ENCODE measurements around the gene GPR62.
"Not testable (repeated sequence)": the region's sequence is repeated elsewhere in the genome, so short reads cannot be mapped to it uniquely, and the experiment has no call there.

Gene GPR62, protein sequence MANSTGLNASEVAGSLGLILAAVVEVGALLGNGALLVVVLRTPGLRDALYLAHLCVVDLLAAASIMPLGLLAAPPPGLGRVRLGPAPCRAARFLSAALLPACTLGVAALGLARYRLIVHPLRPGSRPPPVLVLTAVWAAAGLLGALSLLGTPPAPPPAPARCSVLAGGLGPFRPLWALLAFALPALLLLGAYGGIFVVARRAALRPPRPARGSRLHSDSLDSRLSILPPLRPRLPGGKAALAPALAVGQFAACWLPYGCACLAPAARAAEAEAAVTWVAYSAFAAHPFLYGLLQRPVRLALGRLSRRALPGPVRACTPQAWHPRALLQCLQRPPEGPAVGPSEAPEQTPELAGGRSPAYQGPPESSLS

DNA sequence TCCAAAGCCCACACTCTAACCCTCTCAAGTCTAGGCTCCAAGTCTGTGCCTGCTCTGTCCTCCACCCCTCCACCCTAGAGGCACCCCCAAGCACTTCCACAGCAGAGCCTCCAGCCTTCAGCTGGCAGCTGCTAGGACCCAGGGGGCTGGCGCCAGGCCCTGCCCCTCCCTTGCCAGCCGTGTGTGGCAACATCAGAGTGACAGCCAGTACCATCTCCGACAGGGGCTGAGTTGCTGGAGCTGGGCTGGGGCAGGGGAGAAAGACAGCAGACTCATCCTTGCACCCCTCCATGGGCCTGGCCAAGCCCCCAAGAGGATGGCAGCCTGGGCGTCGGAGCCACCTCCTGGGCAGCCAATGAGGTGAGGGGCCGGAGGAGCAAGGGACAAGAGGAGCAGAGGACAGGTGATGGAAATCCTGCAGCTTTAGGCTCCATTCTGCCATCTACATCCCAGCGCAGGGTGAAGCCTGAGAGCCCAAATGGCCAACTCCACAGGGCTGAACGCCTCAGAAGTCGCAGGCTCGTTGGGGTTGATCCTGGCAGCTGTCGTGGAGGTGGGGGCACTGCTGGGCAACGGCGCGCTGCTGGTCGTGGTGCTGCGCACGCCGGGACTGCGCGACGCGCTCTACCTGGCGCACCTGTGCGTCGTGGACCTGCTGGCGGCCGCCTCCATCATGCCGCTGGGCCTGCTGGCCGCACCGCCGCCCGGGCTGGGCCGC, at the start of gene GPR62:
Gene GPR62 (plus strand): TSS at position 207 of the 718 bp plus-strand sequence. CDS start 272 bp downstream, at position 479.
- peak in 12 of 14 donors; percentile 47 to 84 (median 70) for DNase-seq

DNA sequence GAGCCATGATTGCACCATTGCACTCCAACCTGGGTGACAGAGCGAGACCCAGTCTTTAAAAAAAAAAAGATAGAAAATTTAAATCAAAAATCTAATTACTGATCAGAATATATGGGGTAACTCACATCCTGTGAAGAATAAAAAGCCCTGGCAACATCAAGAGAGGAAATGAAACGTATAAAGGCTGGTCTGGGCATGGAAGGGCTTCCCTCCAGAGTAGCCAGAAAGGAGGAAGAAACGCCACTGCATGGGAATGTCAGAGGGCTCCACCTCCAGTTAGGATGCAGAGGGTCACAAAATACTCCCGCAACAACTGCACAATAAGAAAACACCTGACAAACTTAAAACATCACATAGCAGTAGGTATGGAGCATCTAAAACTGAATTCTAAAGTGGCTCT, 47.2 kb upstream of the GPR62 start:
- DNase-seq = no peak

DNA sequence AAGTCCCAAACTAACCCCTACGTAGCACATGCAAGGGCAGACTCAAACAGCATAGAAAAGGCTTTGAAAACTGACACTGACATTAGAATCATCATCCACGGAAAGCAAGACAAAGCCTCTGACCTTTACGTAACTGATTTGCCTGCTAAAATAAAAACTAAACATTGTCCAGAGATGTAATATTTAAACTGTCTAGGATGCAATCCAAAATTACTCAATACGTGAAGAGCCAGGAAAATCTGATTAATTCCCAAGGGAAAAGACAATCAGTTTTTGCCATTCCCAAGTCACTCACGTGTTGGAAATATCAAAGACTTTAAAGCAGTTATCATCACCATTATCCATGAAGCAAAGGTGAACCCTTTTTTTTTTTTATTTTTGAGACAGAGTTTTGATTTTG, 38.8 kb upstream of the GPR62 start:
- no peak for DNase-seq

DNA sequence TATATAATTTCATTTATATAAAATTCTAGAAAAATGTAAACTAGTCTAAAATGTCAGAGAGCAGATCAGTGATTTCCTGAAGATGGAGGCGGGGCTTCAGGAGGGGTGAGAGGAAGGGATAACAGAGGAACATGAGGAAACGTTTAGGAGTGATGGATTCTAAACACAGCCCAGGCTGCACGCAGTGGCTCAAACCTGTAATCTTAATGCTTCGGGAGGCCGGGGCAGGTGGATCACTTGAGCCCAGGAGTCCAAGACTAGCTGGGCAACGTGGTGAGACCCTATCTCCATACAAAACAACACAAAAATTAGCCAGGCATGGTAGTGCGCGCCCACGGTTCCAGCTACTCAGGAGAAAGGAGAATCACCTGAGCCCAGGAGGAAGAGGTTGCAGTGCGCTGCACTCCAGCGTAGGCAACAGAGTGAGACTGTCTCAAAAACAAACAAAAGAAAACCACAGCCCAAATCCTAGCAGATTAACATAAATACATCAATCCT, 34.1 kb upstream of the GPR62 start:
- DNase-seq = no peak

DNA sequence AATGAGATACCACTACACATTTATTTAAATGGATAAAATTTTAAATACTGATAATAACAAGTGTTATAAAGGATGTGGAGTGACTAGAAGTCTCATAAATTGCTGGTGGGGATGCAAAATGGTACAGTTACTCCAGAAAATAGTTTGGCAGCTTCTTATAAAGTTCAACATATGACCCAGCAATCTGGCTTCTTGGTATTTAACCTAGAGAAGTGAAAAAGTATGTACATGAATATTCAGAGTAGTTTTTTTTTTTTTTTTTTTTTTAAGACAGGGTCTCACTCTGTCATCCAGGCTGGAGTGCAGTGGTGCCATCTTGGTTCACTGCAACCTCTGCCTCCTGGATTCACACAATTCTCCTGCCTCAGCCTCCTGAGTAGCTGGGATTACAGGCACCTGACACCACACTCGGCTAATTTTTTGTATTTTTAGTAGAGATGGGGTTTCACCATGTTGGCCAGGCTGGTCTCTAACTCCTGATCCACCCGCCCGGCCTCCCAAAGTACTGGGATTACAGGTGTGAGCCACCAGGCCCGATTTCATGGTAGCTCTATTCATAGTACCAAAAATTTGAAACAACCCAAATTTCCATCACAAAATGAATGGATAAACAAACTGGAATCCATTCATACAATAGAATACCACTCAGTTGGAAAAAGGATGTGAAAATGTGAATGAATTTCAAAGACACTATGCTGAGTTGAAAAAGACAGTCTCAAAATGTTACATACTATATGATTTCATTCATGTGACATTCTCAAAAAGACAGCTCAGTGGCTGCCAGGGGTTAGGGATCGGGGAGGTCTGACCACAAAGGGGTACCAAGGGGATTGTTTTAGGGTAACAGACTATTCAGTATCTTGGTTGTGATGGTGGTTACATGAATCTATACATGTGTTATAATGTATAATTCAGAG, 27.9 kb upstream of the GPR62 start:
- no peak for DNase-seq

DNA sequence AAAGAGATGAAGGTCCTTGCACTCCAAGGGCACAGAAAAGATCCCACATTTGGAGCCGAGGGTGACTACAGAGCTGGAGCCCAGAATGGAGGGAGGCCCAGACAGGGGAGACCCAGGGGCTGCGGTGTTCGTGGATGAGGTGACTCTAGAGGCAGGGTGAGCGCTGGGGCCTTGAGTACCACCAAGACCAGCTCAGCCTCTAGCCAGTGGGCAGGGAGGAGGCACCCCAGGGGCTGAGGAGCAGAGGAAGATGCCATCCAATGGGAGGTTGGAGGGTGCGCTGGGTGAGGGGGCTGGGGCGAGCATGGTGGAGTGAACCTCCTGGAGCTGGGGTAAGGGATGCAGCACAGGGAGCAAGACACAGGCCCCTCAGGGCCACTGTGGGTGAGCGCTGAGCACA, 26.7 kb upstream of the GPR62 start:
- no peak for DNase-seq

DNA sequence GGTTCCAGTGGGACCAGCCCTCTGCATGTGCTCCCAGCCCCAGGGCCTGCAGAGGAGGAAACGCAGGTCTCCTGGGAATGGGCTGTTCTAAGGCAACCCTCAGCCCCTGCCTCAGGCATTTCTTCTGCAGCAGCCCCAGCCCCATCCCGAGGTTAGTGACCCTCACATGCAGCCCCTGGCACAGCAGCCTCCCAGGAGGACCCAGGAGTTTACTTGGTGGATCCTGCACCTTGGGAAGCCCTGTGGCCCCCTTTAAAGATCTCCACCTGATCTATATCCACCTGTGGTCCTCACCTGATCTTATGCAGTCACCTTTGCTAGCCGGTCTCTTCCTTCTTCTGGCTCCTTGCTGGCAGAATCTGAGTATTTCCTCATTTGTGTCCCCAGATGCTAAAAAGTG, 26.2 kb upstream of the GPR62 start:
- DNase-seq = not testable (repeated sequence)

DNA sequence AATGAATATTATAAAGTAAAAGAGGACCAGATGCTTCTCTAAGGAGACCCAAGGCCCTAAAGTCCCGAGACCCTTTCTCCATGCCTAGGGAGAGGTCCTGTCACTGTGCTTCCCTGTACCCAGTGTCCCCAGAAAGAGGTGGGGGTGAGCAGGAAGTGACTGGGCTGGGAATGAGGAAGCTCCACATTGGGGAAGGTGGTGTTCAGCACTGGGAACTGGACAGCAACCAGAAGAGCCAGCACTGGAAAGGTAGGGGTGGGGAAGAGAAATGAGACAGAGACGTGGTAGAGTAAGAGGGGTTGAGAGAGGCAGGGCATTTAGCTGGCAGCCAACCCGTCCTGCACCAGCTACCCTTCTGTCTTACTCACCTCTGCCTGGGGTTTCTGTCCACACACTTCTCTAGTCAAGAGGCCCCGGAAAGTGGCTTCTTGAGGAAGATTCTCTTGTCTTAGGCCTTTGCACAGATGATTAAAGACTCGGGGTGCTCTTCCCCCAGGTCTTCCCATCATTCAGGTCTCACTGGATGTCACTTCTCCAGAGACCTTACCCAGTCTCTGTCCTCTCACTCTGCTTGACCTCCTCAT, 25.7 kb upstream of the GPR62 start:
- no peak for DNase-seq

DNA sequence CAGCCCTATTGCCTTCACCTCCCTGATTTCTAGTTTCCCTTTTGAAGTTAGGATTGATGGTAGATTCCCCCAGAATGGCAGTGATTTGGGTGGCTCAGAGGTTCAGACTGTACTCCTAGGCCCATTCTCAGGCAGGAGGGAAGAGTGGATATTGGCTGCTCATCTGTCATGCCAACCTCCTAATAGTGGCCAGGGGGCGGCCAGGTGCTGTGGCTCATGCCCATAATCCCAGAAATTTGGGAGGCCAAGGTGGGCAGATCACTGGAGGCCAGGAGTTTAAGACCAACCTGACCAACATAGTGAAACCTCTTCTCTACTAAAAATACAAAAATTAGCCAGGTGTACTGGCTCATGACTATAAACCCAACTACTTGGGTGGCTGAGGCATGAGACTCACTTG, 24.7 kb upstream of the GPR62 start:
- no peak for DNase-seq

DNA sequence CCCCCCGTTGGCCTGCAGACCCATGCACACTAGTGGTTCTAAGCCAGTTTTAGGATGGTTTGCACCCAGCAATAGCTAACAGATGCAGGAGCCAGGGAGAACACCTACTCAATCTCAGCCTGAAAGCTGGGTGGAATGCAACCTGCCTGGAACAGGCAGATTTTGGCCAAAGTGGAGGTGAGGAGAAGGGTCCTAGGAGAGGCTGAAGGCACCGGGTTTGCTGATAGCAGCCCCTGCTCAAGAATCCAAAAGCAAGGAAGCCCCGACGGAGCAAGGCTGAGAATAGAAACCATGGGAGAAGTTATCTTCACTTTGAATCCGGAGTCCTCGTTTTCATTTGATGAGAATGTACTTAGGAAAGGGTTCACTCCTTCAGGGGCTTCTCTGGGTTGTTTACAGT, 23.4 kb upstream of the GPR62 start:
- DNase-seq = no peak

DNA sequence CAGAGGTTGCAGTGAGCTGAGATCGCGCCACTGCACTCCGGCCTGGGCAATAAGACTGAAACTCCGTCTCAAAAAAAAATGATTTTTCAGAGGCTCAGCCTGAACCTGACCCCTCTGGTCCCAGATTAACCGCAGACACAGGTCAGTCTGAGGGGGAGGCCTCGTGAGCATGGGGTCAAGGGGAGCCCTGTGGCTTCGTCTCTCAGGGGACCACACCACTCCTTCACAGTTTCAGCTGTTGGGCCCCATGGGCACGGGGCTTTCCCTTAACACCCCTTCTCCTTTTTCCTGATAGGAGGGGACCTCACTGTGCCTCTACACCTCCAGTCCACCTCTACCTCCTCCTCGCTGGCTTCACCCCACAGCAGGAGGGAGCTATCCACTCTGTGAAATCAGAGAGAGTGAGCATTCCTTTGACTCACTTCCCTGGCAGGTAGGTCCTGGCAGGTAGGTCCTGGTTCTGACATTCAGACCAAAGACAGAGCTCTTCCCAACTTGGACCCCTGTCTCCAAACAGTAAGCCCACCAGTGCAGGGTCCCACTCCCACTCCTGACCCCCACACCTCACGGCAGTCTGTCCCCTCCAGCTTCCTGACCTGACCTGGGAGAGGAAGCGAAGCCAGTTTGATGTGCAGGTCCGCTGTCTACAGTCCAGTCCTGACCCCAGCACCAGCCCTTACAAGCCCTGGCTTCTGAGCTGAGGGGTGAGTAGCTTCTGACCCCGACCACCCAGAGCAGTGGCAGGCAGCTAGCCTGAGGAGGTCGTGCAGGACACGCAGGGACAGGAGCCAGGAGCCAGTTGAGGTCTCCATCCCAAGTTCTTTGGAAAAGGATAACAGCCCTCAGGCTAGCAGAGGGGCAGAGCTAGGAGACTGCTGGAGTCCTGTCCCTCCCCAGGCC, 22.5 kb upstream of the GPR62 start:
- DNase-seq = no peak

DNA sequence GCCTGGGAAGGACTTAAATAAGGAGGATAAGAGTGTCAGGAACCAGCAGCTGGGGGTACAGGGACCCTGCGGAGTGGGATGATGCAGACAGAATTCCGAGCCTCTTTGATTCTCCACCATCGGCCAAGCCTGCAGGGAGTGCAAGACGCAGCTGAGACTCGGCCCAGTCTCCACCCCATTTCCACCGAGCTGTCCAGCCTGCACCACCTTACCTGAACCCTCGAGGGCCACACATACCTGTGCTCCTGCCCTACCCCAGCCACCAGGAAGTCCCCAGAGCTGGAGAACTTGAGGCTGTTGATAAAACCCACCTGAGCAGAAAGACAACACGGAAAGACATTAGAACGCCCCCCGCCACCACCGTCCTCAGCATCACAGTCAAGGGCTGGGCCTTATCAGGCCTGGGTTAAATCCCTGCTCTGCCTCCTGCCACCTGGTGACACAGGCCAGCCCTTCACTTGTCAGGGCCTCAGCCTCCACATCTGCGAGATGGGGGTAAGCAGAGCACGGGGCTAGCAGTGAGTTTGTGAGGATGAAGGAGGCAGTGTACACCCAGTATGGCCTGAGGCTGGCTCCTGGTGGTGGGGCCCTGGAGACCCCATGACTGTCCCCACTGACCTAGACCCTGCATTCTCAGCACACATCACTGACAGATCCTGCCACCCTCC, 21.6 kb upstream of the GPR62 start:
- no peak for DNase-seq

DNA sequence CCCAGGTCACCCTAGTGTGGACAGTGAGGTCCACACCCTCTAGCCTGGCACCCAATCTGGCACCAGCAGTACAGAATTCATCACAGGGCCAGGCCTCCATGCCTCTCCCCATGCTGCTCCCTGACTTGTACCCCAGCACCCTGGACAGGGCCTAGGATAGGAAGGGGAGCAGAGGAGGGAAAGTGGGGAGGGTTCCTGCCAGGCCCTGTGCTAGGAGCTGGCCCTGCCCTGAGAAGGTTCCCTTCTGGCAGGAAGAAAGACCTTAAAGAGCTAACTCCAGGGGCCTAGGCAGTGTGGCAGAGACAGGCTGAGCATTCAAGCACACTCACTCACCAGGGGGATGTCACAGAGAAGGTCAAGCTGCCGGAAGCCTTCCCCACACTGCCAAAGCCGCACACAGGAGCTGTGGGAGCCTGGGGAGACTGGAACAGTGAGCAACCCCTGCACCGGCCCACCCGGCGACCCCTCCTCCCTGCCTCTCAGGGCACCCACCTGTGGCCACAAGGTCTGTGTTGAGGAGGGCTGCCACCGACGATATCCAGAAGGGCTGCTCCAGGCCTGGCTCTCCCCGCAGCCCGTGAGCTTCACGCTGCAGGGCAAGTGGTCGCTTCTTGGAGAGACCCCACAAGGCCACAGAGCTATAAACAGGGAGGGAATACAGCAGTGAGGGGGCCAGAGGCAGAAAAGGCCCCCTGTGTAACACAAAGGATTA, 20.9 kb upstream of the GPR62 start:
- no peak for DNase-seq

DNA sequence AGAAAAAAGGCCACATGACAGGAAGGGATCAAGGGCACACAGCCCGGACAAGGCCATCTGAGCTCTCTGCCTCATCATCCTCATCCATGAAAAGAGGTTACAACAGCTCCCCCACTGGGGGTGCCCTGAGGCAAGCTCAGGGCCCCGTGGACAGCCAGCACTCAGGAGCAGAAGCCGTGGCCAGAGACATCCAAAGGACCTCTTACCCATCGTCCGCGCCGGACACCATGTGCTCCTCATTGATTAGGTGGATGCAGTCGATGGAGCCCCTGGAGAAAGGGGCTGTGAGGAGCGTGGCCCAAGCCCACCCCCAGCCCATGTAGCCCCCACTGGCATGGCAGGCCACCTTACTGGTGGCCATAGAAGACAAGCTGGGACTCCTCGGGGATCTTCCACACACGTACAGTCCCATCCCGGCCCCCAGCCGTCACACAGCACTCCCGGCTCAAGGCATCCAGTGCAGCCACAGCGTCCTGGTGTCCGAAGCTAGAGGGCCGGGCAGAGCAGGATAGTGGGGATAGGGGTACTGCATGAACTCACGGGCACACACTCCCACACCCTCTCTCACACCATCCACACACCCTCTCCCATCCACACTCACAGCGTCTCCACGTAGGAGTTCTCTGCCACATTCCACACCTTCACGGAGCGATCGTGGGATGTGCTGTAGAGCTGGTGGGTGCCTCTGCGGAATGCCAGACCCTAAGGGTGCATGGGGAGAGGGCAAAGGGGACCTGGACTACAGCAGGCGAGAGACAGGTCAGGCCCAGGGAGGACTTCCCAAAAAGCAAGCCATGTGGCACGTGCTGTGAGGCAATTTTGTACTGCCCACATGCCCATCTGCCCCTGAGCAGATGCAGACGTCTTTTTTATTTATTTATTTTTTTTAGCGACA, 19.9 kb upstream of the GPR62 start:
- no peak for DNase-seq

DNA sequence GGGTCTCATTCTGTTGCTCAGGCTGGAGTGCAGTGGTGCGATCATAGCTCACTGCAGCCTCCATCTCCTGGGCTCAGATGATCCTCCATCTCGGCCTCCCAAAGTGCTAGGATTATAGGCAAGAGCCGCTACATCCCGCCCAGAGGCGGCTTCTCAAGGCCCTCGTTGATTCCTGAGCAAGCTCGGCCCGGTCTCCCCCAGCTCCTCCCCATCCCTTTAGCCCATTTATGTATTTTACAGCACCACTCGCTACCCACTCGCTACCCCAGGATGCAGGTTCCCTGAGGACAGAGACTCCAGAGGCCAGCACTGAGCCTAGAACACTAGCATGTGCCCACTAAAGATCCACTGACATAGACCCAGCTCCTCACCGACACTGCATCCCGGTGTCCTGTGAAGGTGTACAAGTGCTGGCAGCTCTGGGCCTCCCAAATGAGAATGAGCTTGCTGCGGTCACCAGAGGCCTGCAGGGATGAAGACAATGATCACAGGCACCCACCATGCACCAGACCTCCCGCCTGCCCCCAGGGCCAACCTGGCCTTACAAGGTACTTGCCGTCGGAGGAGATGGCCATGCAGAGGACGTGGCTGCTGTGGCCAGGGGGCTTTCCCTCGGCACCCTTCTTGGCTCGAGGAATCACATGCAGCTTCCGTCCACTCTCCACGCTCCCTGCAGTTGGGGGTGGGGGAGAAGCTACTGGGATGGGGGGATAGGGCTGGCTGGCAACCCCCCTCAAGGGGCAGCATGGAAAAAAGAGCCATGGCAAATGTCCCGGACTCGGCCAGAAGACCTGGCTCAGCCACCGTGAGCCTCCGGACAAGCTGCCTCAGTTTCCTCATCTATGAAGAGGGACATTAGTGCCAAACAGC, 19.1 kb upstream of the GPR62 start:
- DNase-seq = no peak

DNA sequence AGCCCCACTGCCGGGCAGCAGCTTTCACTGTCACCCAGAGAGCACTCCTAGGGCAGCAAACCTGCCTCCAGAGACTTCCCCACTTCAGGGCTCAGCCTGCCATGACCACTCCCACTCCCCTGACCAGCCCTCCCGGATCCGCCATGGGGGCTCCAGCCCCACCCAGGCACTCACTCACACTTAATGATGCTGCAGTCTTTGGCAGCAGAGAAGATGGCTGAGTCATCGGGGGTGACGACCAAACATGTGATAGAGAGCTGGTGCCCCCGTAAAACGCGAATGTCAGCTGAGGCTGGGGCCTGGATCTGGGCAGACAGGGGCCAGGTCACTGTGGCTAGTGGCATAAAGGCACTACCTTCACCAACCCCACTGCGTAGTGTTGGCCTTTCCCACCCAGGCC, 18.2 kb upstream of the GPR62 start:
- no peak for DNase-seq

DNA sequence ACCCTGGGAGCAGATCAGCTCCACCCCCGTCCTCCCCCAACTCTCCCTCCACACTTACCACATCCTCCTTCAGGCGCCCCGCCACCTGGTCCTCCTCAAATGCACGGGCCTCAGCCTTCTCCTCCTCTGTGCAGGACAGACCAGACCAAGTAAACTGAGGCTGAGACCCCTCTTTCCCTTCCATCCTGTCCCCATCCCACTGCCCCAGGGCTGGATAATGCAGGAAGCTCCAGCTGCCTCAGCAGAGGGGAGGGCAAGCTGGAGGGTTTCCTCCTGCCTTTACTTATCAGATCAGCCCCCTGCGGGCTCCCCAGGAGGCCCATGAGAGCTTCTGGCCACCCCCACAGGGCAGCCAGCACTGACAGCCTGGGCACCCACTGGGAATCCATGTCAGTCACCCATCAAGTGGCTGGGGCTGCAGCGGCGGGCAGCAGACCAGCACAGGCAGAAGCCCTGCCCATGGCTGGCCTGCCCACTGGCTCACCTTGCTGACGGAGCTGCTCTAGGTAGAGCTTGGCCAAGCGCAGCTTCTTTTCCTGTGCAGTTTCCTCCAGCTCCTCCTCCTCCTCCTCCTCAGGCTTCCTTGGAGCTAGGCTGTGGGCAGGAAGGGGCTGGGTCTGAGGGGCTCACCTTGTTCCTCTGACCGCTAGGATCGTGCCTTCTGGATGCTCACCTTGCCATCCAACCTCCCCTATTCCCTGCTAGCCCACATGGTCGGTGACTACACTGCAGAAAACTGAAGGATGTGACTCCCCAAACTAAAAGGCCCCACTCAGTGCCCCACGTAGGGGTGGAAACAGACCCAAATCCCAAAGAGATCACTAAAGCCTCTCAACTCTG, 17.4 kb upstream of the GPR62 start:
- DNase-seq = no peak
